Stimulated activated CD4-positive, alpha-beta T cell treated with anti-CD3 and anti-CD28 coated beads, Interleukin-4, amount 100 ng/mL, for 4 hours (primary cell): ENCODE results near the gene EBF3.

Experiments used
- DNase-seq, 2 experiments: peaks; one replicate each; pipeline ENCODE4 v3.0.0-alpha.2; 2020

EBF3 gene

DNA sequence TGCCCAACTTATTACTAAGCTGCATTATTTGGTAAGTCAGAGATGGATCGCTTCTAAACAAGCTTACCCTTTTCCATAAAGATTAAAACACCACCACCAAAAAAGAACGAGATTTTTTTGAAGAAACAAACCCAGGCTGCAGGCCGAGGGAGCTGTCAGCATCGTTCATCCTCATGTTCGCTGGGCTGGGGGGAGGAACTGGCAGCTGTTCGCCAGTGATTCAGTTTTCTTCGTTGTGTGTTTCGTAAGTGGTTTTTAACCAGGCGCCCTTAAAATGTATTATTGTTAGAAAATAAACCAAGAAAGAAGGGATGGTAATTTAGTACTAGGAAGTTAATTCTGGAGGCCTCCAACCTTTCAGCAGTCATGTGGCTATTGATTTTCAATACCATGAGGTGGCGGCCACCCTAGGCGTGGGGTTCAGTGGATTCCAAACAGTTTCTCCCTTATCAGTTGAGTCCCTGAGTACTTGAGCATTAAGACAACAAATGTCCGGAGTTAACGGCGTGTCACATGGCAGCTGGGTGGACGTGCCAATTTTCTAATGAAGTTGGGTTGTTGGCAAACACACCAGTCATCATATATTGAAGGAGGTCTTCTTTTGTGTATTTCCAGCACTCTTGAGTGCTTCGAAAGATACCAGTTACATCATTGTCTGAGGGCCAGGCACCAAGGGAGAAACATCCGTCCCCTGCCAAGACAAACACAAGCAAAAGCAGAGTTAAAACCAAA is 173.2 kb downstream of the EBF3 start:
- DNase-seq, result no peak

DNA sequence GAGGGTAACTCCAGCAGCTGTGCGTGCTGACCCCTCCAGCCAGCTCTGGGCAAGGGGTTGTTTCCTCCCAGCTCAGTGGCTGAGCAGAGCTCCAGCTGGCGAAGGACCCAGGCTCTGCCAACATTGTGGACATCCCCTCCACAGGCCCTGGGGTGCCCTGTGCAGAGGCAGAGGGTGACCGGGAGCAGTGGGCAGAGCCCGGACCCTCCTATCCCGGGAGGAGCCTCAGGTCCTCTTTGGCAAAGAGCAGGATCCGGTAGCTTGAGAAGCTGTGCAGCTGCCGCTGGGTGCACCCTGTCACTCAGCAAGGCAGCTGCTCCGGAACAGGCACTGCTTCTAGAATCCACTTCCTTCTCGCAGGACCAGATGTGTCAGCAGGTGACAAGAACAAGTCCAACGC is 175.9 kb downstream of the EBF3 start:
- no peak for DNase-seq

DNA sequence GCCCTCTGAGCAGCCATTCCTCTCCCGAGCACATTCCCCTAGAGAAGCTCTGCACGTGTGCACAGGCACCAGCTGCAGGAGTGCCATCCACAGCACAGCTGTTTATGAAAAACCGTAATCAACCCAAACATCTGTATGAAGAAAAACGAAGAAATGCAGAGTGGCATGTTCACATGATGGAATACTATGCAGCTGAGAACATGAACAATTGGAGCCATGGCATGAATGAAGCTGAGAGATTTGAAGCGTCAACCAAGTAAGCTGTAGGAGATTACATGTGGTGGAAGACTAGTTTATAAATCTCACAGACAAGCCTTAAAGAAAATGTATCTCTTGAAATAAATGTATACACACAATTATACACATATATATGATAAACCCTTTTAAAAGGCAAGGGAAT is 176.5 kb downstream of the EBF3 start:
- DNase-seq, result no peak

DNA sequence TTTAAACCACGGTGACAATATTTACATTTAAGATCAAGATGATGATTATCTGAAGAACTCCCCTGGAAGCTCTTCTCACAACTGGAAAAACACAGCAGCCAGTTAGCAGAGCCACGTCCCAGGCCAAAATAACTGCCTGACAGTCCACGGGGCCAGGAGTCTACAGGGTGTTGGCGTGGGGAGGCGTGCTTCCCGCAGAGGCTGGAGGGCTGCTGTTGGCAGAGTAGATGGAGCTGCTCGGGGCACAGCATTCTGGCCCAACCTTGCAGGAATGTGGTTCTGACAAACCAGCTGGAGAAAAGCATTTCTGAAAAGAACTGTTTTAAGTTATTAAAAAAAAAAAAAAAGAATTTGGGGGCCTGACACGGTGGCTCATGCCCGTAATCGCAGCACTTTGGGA is 177.9 kb downstream of the EBF3 start:
- no peak for DNase-seq

DNA sequence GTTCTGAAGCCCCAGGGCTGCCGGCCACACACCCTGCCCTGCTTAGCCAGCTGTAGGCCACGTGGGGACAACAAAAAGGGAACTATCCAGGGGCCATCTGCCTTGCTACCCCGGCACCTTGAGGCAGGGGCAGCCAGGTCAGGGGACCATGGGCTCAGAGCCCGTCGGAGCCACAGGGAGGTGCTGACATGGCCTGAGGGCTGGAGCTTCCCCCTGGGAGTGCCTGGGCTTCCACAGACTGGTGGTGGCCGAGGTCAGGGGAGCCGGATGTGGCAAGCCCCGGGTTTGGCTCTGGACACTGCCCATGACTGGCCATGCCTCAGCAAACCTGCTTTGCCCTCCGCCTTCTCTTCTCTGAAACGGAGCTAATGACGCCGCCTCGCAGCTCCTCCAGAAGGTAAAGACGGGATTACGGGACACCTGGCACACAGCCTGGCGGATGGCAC is 178.5 kb downstream of the EBF3 start:
- DNase-seq, result no peak
